HK-2 (cell line): Measurements from ENCODE around the gene GALNT18.

Experiments used
- DNase-seq: peaks from one replicate; pipeline ENCODE4 v3.0.0-alpha.2; 2018; ENCODE audit not compliant: unreplicated experiment

Gene GALNT18

DNA sequence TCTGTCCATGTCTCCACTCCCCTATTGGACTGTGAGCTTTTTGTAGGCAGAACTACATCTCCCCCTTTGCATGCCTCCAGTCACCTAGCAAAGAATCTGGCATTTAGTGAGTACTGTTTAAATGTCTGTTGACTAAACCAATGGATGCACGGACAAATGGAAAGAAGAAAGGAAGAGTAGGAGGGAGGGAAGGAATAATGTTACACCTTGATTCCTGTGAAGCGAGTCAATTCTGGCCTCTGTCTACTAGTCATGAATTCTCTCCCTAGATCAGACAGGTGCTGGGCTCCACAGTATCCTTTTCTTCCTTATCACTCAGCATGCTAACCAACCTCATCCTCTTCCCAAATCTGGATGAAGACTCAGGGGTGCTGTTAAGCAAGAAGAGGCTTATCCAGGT, 33.6 kb downstream of the GALNT18 start:
- DNase-seq, result no peak

DNA sequence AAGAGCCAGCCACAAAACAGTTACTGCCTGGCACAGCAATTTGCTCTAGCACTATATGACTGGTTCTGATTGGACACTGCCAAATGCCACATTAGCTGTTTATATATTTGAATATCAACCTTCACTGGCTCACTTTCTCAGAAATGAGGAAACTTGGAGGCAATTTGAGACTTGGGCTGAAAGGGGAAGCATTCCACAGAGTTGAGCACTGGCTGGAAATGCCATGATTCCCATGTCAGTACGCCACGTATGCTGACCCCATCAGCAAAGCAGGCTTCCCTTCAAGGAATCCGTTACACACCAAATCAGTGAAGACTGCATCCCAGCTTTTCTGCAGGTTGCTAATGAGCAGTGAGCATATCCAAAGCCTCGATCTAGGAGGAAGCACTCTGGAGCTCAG, 34.7 kb downstream of the GALNT18 start:
- DNase-seq, result no peak

DNA sequence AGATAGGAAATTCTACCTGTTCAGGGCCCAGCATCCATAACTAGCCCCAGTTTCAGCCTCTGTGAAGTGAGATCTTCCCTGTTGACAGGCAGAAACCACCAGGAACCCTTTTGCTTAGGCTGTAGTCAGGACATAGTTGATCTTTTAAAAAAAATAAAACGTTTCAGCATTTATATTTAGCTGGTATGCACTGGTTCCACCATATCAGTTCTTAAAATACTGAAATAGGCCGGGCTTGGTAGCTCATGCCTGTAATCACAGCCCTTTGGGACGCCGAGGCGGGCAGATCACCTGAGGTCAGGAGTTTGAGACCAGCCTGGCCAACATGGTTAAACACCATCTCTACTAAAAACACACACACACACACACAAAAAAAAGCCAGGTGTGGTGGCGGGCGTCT, 35.3 kb downstream of the GALNT18 start:
- DNase-seq, result no peak

DNA sequence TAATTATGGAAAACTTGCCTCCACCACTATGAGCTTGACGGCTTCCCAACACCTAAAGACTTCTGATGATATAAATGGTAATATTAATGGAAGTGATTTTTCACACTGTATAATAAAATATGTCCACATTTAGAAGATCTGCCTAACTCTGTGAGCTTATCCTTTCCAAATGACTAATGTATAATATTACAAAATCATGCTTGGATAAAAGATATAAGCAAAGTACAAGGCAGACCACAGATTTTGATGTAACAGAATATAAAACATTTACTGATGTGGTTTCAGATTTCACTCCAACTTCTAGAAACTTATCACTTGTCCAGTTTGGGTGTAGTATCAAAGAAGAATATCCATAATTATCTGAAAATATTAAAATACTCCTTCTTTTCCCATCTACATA, 36.9 kb downstream of the GALNT18 start:
- DNase-seq, result no peak

GRCh38 chr11:11584530-11584810, 37.3 kb downstream of the GALNT18 start:
- DNase-seq, result peak; percentile 41

- DNase-seq, result no peak
Observed at GRCh38 chr11:11583801-11584529, 37.8 kb downstream of the GALNT18 start.

- no peak for DNase-seq
Observed at GRCh38 chr11:11582011-11582701, 39.6 kb downstream of the GALNT18 start.

DNA sequence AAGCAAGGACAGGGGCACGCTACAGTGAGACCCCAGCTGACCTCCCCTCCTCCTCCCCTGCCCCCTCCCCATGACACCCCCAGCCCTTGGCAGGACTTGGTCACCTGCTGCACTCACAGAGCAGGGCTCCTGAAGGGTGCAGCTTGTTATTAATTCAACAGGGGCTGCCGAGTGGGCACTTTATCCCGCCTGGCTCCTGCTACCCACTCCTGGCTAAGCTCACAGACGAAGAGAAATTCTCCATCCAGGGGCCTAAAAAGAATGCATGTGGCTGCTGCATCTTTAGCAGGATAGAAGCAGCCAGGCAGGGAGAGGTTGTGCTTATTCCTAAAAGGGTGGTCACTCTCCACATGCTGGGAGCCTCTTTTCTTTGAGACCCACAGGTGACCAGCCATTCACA, 40.3 kb downstream of the GALNT18 start:
- no peak for DNase-seq

DNA sequence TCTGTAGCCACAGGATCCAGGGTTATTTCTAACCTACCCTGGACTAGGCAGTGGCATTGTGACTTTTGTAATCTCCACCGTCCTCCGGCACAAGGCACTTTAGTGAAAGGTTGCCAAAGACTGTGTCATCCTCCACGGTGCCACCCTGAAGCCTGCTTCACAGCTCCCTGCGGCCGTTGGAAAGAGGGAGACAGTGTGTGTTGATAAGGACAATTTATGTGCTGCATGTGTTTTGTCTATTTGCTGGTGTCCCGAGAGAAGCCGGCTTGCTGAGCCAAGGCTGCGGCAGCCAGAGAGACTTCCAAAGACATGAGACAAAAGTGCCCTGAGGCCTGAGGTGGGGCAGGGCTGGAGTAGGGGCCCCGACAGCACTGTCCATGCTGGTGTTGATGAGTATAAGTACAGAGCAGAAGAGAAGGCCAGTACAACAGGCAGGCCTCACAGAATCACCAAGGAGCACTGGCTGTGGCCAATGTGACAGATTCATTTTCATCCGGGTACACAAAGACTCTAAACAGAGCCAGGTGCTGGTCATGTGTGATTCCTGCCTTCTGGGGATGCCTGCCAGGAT, 40.9 kb downstream of the GALNT18 start:
- DNase-seq, result no peak

- no peak for DNase-seq
Observed at GRCh38 chr11:11580012-11580411, 41.8 kb downstream of the GALNT18 start.

DNA sequence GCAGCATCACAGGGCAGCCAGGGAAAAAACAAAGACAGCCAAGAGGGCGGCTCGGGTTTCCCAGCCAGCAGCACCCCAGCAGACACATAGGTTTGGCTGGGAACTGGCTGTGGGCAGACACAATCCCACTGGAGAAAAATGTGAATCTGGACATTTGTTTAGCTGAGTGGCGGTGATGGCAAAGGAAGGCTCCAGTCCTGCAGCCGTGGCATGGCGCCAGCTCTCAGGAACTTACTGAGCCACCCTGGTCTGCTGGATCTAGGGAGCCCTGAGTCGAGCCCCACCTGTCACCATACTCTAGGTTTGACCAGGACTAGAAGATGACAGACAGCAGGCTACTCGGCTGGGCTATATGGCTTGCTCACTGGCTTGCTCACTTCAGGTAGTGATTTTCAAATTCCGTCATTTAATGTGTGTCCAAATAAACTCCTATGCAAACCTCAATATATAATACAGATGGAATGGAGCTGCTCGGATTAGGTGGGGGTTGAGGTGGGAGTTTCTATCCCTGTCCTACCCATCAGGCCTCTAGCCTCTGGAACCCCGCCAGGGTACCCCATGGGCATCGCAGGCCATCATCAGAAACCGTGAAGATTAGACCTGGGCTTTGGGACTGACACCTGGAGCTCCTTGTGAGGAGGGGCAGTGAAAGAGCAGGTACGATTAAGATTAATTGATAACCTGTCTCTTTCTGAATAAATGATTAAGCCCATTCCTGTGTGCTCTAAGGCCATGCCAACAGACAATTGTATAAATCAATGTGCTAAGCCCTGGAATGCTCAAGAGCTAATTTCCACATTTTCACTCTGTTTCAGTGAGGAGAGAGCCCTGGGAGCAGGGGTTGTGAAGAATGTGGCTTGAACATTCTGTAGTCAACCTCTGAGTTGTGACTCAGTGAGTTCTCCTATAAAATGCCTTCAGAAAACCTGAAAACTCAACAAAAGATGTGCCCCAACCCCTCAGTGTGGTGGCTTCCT, 42.5 kb downstream of the GALNT18 start:
- DNase-seq, result no peak

- DNase-seq, result no peak
Observed at GRCh38 chr11:11577932-11578911, 43.6 kb downstream of the GALNT18 start.

DNA sequence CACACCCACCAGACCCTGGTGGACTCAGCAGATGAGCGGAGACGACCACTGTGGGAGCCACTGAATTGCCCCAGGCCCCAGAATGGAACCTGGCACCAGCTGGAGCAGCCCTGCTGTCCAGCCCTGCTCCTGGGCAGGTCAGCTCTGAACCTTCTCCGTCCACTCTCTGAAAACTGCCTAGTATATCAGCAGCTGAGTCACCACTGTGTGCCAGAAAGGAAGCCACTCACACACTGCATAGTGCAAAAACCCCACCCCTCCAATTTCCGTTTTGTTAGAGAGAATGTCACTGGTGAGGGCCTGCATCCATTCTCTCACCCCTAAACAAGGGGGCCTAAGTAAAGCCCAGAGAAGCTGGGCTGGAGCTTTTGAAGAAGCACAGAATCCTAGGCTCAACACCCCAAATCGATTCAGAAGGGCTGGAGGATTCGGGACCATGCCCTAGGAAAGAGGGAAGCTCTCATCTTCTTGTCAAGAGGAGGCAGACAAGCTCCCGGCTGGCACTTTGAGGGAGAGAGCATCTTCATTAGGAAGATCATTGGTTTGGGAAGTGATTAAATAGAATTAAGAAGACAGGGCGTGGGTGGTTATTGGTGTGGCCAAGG, 44.5 kb downstream of the GALNT18 start:
- no peak for DNase-seq

GRCh38 chr11:11574373-11575287, 47.2 kb downstream of the GALNT18 start:
- DNase-seq, result no peak

- DNase-seq, result no peak
Observed at GRCh38 chr11:11572386-11572785, 49.4 kb downstream of the GALNT18 start.

DNA sequence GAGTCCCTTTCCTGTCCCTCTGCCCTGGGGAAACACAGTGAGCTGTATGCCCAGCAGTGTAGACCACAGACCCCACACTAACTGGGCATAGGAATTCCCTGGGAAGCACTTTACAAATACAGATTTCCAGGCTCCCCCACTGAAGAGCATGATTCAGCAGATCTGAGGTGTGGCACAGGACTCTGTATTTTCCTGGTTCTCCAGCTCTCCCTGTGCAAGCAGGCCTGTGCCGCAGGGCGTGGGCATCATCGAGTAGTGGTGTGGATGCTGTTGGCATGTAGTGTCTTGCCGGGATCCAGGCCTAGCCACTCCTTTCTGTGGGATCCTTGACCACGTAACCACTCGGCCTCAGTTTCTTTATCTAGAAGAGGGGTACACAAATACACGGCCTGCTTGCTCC, 49.9 kb downstream of the GALNT18 start:
- DNase-seq, result no peak

DNA sequence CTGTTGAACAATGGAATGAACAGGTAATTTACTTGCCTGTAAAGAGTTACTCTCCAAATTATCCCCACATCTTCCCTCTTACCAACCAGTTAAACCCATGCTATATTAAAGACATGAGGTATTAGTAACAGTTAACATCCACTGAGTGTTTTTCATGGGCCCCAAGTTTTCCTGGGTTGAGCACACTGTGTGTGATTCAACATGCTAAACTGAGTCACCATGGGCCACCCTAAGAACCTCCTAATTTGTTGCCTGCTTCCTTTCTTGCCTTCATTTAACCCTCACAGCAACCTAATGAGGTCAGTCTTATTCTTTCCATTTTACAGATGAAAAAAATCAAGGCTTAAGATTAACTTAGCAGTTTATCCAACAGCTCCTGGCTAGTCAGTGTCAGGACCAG, 51.0 kb downstream of the GALNT18 start:
- DNase-seq, result no peak

DNA sequence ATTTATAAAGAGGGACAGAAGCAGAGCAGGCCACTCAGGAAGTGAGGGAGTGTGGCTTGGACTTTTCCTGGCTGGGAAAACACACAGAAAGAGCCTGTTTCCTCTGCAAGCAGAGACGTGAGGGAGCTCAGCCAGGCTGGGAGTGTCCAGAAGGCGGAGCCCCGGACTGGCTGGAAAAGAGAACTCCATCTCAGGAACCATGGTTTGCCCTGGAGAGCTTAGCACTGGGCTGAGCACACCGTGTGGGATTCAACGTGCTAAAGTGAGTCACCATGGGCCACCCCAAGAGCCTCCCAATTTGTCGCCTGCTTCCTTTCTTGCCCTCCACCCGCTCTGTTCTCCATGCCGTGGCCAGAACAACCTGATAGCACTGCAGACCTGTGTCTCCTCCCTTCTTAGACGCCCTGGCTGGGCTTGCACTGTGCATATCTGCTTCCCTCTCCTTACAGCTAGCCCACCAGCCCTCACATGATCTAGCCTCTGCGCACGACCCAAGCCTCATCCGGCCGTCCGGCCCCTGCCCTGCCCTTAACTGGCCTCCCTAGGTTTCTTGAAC, 51.8 kb downstream of the GALNT18 start:
- DNase-seq, result no peak

- no peak for DNase-seq
Observed at GRCh38 chr11:11568651-11569229, 53.1 kb downstream of the GALNT18 start.
